Putamen (tissue), 1 donor: ENCODE data around the gene ZBED2.

Experiments
- DNase-seq: peaks from one replicate; pipeline ENCODE4 v3.0.0-alpha.2; 2016; ENCODE audit warnings: low spot score

The ZBED2 gene

GRCh38 chr3:111603679-111604078, 8.5 kb upstream of the ZBED2 start:
- no peak for DNase-seq

DNA sequence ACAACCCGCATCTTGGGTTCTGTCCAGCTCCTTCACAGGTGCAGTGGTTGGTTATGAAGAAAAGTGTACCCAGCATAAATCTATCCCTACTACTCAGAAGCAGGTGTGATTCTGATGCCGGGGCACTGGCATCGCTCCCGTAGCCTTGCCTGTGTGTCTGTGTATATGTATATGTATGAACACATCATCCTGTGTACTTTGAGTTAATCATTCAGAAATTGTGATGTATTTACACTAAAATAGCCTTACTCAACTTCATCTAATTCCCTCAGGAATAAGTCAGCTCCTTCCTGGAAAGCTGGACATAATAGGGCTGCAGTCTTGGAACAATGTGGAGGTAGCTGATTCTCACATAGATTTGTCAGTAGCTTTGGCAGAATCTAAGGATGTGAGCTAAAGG, 6.7 kb upstream of the ZBED2 start:
- DNase-seq, result no peak

- no peak for DNase-seq
Observed at GRCh38 chr3:111598552-111598951, 3.4 kb upstream of the ZBED2 start.

- DNase-seq, result no peak
Observed at GRCh38 chr3:111598139-111598538, 3.0 kb upstream of the ZBED2 start.

DNA sequence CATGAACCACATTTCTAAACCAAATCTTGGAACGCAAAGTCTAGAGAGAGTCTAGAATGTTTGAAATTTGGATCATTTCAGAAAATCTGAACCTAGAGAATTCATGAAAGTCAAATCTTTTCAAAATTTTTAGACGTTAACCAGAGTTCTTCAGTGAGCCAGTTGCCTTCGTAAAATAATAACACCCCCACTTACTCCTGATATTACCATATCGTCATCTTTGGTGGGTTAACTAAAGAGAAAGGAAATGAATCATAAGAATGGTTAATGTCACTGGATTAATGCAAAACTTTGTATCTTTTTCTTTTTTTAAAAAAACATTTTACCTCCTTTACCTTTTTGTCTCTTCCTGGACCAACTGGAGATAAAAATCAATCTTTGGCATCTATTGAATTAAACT, 1.2 kb upstream of the ZBED2 start:
- DNase-seq, result no peak

DNA sequence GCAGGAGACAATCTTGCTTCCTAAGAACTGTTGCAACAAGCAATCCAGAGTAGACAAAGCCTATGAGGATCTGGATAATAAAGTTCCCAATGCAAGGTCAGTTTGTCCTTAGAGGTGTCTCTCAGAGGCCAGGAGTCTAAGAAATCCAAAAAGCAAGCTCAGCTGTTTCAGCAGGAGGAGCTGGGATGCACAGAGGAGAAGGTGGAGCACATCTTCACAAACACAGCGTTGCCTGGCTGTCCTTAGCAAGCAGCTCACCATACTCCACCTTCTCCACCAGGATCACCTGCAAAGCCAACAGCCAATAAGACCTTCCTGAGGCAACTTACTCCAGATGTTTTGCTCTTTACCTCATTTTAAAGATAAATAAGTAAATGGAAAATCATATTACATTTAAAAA, 365 bp downstream of the ZBED2 start:
- DNase-seq, result no peak

GRCh38 chr3:111594205-111594604, 941 bp downstream of the ZBED2 start:
- DNase-seq, result no peak

DNA sequence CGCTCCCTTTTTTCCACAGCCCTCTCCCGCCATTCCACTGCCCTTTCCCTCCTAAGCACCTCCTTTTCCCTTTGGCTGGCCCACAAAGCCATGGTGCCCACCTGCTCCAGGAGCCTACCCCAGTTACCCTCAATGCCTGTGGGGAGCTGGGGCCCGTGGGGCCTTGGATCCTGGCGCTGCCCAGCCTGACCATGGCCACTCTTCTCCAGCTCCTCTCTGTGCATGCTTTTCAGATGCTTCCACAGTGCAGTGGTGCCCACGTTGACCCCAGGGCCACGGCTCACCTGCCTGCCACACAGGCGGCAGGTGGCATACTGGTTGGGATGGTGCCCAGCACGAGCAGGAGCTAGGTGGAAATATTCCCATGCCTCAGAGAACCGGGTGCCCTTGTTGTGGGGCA, 1.5 kb downstream of the ZBED2 start:
- no peak for DNase-seq

GRCh38 chr3:111592936-111593335, 2.2 kb downstream of the ZBED2 start:
- no peak for DNase-seq

DNA sequence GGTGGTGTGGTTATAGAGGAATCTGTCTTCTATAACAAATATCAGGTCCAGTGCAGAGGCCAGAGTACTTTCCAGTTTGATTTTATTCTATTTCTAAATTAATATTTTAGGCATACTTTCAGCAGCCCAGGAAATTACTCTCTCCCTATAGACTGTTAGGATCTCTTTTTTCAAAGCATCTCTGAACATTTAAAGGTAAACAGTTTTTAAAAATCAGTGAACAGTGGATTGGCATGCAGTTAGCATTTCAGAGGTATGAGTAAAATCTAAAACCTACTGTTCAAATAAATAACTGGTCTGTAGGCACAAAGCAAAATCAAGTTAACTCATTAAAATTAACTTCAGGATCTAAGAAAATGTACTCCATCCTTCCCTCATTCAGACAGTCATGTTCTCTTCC, 3.0 kb downstream of the ZBED2 start:
- DNase-seq, result no peak

DNA sequence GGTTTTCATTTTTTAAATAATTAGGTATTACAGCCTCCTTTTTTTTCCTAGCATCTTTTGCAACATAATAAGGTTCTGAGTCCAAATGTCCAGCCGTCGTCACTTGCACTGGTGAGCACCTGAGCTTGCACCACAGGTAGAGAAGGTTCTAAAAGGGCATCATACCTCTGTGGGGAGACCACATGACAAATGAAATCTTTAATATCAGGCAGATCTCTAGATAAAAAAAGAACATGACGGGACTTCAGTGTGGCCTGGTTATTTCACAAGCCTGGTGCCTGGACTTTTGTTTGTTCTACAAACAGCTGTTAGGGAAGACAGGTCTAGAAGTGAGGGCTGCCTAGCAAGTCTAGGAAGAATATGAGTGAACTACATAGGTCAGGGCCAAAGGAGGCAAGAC, 3.6 kb downstream of the ZBED2 start:
- no peak for DNase-seq

GRCh38 chr3:111590143-111590491, 5.0 kb downstream of the ZBED2 start:
- DNase-seq, result no peak

- DNase-seq, result no peak
Observed at GRCh38 chr3:111589303-111590142, 5.6 kb downstream of the ZBED2 start.

GRCh38 chr3:111588527-111588926, 6.6 kb downstream of the ZBED2 start:
- DNase-seq, result no peak

- DNase-seq, result no peak
Observed at GRCh38 chr3:111585217-111585616, 9.9 kb downstream of the ZBED2 start.

DNA sequence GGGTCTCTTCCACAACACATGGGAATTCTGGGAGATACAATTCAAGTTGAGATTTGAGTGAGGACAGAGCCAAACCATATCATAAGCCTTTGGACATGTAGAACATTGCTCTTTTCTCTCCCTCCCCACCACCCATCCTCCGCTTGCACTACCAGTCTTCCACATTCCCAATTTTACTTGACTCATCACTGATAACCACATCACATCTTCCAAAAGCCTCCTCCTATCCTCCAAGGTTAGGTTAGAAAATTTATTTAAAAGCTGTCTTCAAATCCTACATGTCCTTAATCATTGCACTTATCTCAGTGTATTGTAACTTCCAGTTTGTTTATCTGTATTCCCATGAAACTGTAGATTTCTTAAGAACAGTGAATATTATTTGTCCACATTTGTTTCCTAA, 10.4 kb downstream of the ZBED2 start:
- no peak for DNase-seq

DNA sequence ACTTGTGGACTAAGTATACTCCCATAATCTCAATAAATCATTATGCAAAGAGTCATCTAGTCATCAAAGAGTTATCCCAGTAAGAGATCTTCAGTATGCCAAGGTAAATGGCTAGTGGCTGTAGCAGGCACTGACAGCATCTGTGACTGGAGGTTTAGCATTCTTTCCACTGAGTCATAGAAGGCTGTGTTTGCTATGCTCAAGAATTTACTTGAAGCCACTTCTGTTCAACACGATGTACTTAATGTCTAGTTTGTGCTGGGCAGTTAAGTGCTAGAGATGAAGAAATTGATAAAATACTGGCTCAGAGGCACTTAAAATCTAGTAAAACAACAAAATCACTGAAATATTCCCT, 13.0 kb downstream of the ZBED2 start:
- DNase-seq, result no peak

DNA sequence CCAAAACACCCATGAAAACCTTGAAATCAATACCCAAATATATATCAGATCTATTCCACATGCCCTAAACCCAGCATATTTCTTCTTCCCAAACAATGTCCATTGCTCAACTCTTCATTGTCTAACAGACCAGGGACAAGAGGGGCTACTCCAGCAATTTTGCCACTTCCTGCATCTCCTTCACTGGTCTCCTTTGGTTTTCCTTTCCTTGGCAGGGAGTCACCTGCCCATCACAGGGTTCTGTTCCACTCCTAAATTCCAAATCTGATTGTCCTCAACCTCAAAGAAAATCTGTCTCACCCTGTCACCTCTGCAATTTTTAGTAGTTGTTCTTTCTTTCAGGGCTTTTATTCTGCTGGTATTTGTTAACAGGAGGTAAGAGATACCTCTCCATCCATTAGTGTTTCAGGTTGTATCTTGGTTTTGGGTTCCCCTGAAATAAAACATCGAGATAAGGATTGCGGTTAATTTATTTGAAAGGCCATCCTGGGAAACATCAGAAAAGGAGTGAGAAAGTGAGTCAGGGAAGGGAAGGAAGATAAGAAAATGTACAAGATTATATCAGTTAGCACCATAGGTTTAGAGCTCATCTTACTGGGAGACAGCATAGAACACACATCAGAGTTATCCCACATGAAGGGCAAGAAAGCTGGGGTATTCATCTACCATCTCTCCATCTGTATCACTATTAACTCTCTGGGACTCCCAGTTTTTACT, 13.6 kb downstream of the ZBED2 start:
- DNase-seq, result no peak

- DNase-seq, result no peak
Observed at GRCh38 chr3:111579495-111579894, 15.7 kb downstream of the ZBED2 start.

- DNase-seq, result no peak
Observed at GRCh38 chr3:111578867-111579266, 16.3 kb downstream of the ZBED2 start.

- no peak for DNase-seq
Observed at GRCh38 chr3:111577798-111578685, 17.1 kb downstream of the ZBED2 start.

- no peak for DNase-seq
Observed at GRCh38 chr3:111577113-111577512, 18.0 kb downstream of the ZBED2 start.
